ENCODE data around the gene OASL.

GRCh38 chr12:121004253-121004815 lies 34.7 kb downstream of the OASL start:
- TF ChIP-seq CTCF (conservative IDR thresholded peaks at IDR 0.05; ENCODE audit: low read length) (no peak), EZH2phosphoT487 (IDR thresholded peaks at IDR 0.05; ENCODE audit: borderline replicate concordance) (no peak)
